ENCODE results near the gene NCAN. TPM values are rescaled to one million over a fixed set of nuclear protein-coding genes. Genes with fewer than 3 reads are reported as not detected.

The NCAN gene
- total RNA-seq (2011; cell fraction: chromatin; rRNA removed; ENCODE audit: low replicate concordance), result 0.14 TPM in 1 of 2 replicates, not detected in the other
- total RNA-seq (2011; cell fraction: nucleolus; rRNA removed), result under 0.01 and 0.17 TPM in 2 replicates
- 0.15 TPM in 1 of 2 replicates, not detected in the other for total RNA-seq (2011; cell fraction: nucleoplasm; rRNA removed)
- total RNA-seq (2014; rRNA removed), result not detected in 2 replicates
- total RNA-seq (2014; rRNA removed; fragmentation: Illumina TruSeq; extraction: Trizol), result not detected in 2 replicates
- not detected in 2 replicates for total RNA-seq (2015; rRNA removed; fragmentation: Illumina TruSeq; extraction: Trizol)
- total RNA-seq (2021), result 0.04 and 0.07 TPM in 2 replicates
- not detected in 2 replicates for polyA plus RNA-seq (2011; rRNA removed)
- 0.04 TPM in 1 of 2 replicates, not detected in the other for polyA plus RNA-seq (2011; cell fraction: cytosol; rRNA removed)
- 0.03 TPM in 1 of 2 replicates, not detected in the other for polyA plus RNA-seq (2011; cell fraction: nucleus; rRNA removed)
- polyA plus RNA-seq (2012), result 0.04 and 0.05 TPM in 2 replicates
- polyA plus RNA-seq (2014; fragmentation: Illumina TruSeq; extraction: Trizol), result not detected in 2 replicates
- not detected for polyA plus RNA-seq (2014; fragmentation: Nextera tagmentation; extraction: Ambion mirVana)
- polyA plus RNA-seq (2014; rRNA removed), result not detected in 2 replicates
- not detected in 2 replicates for polyA minus RNA-seq (2011; rRNA and poly(A)+ RNA removed)
- not detected in 2 replicates for polyA minus RNA-seq (2011; cell fraction: cytosol; rRNA and poly(A)+ RNA removed)
- 0.11 TPM in 1 of 2 replicates, not detected in the other for polyA minus RNA-seq (2011; cell fraction: nucleus; rRNA and poly(A)+ RNA removed)
- not detected for Bru-seq, nascent RNA
- BruChase-seq, experiment 1, labeled RNA remaining after a 2-hour chase, result percentile 3 among the genes with signal in this experiment
- BruChase-seq, experiment 2, labeled RNA remaining after a 6-hour chase, result percentile 7 among the genes with signal in this experiment
- long read RNA-seq, experiment 1, result 0 reads
- long read RNA-seq, experiment 2, result 0 reads
- long read RNA-seq, experiment 3, result 0 reads

DNA sequence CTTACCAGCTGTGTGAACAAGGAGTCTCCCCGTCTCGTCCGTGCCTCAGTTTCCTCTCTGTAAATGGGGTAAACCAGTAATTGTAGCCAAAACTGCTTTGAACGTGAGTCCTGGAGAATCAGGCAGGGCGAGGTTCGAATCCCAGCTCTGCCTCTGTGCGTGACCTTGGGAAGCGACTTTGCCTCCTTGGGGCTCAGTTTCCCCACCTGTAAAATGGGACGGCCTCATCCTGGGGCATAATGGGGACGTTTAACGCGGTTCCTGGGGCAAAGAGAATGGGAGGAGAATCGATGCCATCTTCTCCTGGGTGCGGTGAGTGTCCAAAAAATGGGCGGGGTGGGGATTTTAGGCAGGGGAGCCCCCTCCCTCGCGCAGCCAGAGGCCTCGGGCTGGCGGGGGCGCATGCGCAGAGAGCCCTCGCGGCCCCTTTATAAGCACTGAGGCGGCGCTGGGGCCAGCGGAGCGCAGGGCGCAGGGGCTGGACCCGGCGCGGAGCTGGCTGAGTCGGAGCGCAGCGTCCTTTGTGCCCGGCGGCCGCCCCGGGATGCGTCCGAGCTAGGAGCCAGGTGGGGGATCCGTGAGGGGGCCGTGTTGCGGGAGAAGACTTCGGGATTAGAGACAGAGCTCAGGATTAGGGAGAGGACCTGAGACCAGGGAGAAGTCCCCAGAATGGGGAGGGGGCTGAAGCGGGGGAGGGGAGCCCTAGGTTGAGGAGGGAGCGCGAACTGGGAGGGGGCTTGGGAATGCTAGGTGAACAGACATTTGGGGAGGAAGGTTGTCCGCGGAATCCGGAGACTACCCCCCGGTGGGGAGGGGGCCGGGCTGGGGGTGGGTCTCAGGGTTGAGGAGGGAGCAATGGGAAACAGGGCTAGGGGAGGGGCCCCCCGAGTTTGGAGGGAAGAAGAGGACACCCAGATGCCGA is at the start of gene NCAN:
Gene NCAN, plus strand, starts transcription at position 460 of the 922 bp plus-strand sequence. CDS start 4,996 bp downstream, outside the sequence.
- intact Hi-C loops (cut with micrococcal nuclease), result no loop called here
- FAIRE-seq (no peak), DNase-seq (ENCODE audit: extremely low read depth in 1 of 4, low spot score in 3 of 4) (peak in 3 of 4 experiments; percentile 39 to 65 (median 58)), ATAC-seq (peak; percentile 13; the same call in 2 of the 3 replicates)
- H3K27ac ChIP-seq (ENCODE audit: extremely low read depth, low read depth, low read length), result no peak within 1 kb of the TSS
- 3% methylated on average over 30 of the region's 54 CpGs for WGBS (ENCODE audit: insufficient coverage, low coverage, missing lambda C conversion rate)
- no peaks in the 10 kb centered on the region; the same call in 1 of the 2 replicates for H4K20me1 ChIP-seq (replicated peaks; ENCODE audit: control insufficient read depth, insufficient read depth, low read length)
- ChIA-PET POLR2A (no interaction called here), CTCF (ENCODE audit: low intra/inter-chr PET ratio) (no interaction called here)
- no peak within 1 kb of the TSS for H3K9ac ChIP-seq (ENCODE audit: insufficient read depth in 1 of 2, low read depth in 2 of 2, low read length in 2 of 2)
- H3K4me2 ChIP-seq (ENCODE audit: insufficient read depth, low read length), result no peak within 1 kb of the TSS
- in situ Hi-C loops (cut with MboI), result no loop called here
- H3K4me1 ChIP-seq (replicated peaks in 1 of 2; ENCODE audit: control insufficient read depth in 2 of 2, insufficient read depth in 2 of 2, low read length in 2 of 2), result peaks cover 8 to 21% of the 10 kb centered on the region in 2 experiments; a peak in 4 of 5 replicates
- no peaks in the 10 kb centered on the region for H3K36me3 ChIP-seq (ENCODE audit: control insufficient read depth, insufficient read depth, low read length)
- H3K79me2 ChIP-seq (ENCODE audit: control insufficient read depth, insufficient read depth, low read length), result no peaks in the 10 kb centered on the region
- BruUV-seq (replicated peaks), result no TSS peak
- peaks cover 4 to 33% of the 10 kb centered on the region in 2 experiments for H3K27me3 ChIP-seq (ENCODE audit: control insufficient read depth in 2 of 2, insufficient read depth in 2 of 2, low read length in 2 of 2)
- H3K9me3 ChIP-seq (replicated peaks; ENCODE audit: control insufficient read depth, insufficient read depth, low read depth, low read length), result no peaks in the 10 kb centered on the region
- H3K4me3 ChIP-seq, result no peak within 1 kb of the TSS
- no peak within 1 kb of the TSS for H2AFZ ChIP-seq (ENCODE audit: low read depth, low read length)
- peaks cover 3% of the 10 kb centered on the region for H3K9me1 ChIP-seq (ENCODE audit: control insufficient read depth, insufficient read depth, low read length)
- TF ChIP-seq BCOR (IDR thresholded peaks at IDR 0.05) (peak; percentile 74; the same call in 1 of the 2 replicates), ETV6 (IDR thresholded peaks at IDR 0.05; ENCODE audit: borderline replicate concordance in 1 of 2, low read depth in 2 of 2, low read length in 1 of 2) (no peak), ETV6 (CRISPR knock-in tag; IDR thresholded peaks at IDR 0.05; ENCODE audit: borderline replicate concordance) (no peak), ZNF41 (CRISPR knock-in tag; conservative IDR thresholded peaks at IDR 0.05) (no peak), CBX3 (IDR thresholded peaks at IDR 0.05; ENCODE audit: borderline replicate concordance in 1 of 2, low read length in 2 of 2) (no peak), ESRRA (IDR thresholded peaks at IDR 0.05; ENCODE audit: borderline replicate concordance, low read depth) (peak; percentile 85), HEY1 (CRISPR knock-in tag; IDR thresholded peaks at IDR 0.05; ENCODE audit: borderline replicate concordance) (no peak), ARHGAP35 (IDR thresholded peaks at IDR 0.05; ENCODE audit: partially characterized antibody) (no peak), SREBF2 (CRISPR knock-in tag; IDR thresholded peaks at IDR 0.05) (no peak), NRF1 (conservative IDR thresholded peaks at IDR 0.05 in 1 of 2, IDR thresholded peaks at IDR 0.05 in 1 of 2) (peak; percentile 81 to 83), PCBP1 (IDR thresholded peaks at IDR 0.05; ENCODE audit: low read depth, low read length, poor library complexity, severe bottlenecking) (peak; percentile 51), MTA2 (IDR thresholded peaks at IDR 0.05; ENCODE audit: low read depth) (no peak), ZNF79 (CRISPR knock-in tag; IDR thresholded peaks at IDR 0.05; ENCODE audit: low read depth) (no peak), KDM1A (IDR thresholded peaks at IDR 0.05) (0 out of 4 replicates have a peak, but pooled peaks of 1 of the 2 experiments have one; percentile 19), RBM25 (IDR thresholded peaks at IDR 0.05; ENCODE audit: low read depth, low read length, severe bottlenecking) (peak; percentile 66)
- TF ChIP-seq, protein P1, sequence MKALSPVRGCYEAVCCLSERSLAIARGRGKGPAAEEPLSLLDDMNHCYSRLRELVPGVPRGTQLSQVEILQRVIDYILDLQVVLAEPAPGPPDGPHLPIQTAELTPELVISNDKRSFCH (CRISPR knock-in tag; IDR thresholded peaks at IDR 0.05), result no peak
- TF ChIP-seq, protein P1 (tag; IDR thresholded peaks at IDR 0.05), result no peak

All from K562 (cell line).